HUDEP-2 (cell line): ENCODE measurements around the gene SH2B3.
A peak's percentile ranks its signal among the peaks of the same experiment; 100 is the strongest.

Experiments
- DNase-seq, 76 experiments: peaks; one replicate each; lab custom pipeline; 2025; ENCODE audit not compliant: unreplicated experiment in 76 of 76; lab: John Stamatoyannopoulos, UW

SH2B3 gene

GRCh38 chr12:111425655-111426054 lies 19.9 kb downstream of the SH2B3 start:
- no peak for DNase-seq

GRCh38 chr12:111426344-111427185 lies 20.8 kb downstream of the SH2B3 start:
- no peak for DNase-seq

DNA sequence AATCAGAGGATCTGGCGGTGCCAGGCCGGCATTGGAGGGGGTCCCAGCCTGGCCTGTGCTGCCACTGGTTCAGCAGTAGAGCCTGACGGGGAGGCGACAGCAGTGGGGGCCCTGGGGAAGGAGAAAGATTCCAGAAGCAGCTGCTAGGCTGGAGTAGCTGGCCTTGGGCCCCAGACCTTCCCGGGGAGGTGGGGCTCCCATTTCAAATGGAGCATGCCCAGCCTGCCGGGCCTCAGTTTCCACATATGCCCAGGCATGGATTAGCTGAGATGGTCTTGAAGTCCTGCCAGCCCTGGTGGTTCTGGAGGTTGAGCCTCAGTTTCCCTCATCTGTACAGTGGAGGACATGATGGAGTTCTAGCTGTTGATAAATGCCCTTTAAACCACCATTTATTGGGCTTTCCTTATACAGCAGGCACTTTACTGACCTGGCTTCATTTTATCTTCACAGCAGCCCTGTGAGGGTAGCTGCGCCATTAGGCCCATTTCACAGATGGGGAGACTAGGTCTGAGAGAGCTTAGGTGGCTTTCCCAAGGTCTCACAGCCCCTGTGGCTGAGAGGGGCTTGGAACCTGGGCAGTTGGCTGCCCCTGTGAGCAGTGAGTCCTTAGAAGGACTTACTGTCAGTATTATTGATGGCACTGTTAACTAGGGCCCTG lies 21.8 kb downstream of the SH2B3 start:
- DNase-seq = no peak

DNA sequence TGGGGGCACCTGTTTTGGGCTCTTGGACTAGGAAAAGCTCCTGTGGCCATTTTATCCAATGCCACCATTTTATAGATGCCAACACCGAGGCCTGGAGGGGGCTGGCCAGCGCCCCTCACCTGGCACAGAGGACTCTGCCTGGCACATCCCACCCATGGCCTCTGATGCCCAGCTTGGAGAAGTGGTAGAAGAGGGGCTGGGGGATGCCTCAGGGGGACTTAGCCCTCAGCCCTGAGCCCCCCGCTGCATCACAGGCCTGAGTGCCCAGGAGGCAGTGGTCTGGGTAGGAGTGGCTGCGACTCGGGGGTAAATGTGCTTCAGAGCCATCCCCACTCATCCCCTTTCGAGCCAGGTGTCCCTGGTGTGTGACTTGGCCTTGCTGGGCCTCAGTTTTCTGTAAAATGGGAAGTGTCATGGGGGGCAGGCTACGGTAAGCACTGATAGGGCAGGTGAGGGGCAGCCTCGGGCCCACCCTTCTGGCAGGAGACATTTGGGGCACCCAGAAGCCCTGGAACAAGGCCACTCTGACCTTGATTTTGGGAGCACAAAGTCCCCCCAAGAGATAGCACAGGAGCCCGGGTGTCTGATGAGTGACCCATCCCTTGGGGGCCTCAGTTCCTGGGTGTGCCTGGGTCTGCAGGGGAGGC lies 22.5 kb downstream of the SH2B3 start:
- no peak for DNase-seq

GRCh38 chr12:111428728-111429175 lies 23.0 kb downstream of the SH2B3 start:
- peak in 19 of 76 experiments; percentile 7 to 50 (median 26) for DNase-seq

DNA sequence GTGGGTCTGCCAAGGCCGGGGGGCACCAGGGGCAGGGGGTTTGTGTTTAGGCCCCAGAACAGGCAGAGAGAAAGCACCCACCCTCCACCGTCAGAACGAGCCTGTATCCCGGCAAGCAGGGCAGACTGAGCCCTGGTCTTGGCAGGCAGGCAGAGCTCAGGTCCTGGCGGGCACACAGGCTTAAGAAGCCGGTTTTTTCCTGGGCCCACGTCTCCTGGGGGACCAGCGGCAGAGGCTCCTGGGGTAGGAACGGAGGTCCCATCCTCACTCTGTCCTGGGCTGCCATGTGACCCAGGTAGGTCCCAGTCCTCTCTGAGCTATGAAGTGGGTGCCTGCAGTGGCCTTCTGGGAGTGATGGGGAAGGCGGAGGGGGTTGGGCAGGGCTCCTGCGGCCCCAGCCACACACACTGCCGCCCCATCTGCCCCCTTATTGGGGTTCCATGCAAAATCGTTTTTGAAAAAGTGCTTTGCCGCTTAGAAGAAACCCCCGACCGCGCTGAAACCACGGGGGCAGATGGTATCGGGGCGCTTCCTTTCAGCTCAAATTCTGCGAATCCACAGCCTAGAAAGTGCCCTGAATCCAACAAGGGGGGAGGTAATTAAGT lies 24.2 kb downstream of the SH2B3 start:
- peak in 2 of 76 experiments; percentile 17 to 38 for DNase-seq

DNA sequence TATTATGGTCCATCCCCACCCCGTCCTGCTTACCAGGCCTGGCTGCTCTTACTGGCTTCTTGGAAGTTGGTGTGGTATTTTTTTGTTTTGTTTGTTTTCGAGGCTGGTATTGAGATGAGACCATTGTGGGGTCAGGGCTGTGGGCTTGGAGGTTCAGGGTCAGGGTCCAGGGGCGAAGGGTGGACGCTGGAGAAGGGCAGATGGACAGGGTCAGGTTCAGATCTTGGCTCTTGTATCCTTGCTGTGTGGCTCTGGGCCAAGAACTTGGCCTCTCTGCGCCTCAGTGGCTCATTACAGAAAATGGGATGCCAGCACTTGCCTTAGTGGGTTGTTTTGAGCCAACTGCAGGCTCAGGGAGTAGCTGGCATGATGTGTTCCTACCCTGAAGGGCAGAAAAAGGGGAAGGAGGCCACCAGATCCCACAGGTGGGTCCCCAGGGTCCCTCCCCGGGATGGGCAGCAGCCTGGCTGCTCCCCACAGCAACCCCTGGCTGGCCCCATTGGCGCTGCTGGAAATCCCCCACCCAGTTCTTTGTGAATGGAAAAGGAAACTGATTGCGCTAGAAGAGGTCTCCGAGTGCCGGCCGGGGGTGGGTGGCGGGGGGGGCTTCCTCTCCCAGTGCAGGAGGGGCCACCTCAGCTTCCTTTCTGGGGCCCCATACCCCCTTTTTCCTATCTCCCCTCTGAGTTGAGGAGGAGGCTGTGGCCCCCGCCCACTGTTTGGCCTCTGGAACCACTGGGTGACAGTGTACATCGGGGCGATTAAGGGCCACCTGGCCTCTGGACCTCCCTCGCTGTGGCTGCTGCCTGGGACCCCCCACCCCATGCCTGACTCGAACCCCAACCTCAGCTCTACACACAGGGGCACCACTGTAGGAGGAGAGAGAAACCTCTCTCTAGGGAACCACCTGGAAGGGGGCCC lies 25.0 kb downstream of the SH2B3 start:
- DNase-seq = peak in 1 of 76 experiments; percentile 11

DNA sequence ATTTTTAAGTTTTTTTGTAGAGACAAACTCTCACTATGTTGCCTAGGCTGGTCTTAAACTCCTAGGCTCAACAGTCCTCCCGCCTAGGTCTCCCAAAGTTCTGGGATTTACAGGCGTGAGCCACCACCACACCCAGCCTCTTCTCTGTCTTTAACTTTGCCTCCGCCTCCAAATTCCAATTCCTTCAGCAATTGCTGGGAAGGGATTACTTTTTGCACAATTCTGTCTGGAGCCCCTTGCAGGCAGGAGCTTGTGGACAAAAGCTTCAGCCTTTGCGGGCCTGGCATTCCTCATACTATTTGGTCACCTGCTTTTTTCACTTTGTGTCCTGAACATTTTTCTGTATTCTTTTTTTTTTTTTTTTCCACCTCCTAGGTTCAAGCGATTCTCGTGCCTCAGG lies 26.0 kb downstream of the SH2B3 start:
- no peak for DNase-seq

DNA sequence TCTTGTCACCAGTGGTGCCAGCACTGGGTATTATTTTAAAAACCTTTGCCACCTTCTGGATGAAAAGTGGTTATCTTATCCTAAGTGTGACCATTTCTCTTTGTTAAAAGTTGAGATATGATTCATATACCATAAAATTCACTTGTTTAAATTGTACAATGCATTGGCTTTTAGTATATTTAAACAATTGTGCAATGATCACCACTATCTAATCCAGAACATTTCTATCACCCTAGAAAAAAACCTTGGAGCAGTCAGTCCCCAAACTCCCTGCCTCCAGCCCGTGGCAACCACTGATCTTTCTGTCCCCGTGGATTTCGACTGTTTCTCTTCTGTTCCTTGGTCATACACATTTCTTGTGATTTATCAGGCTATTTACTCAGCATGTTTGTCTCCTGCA lies 28.3 kb downstream of the SH2B3 start:
- DNase-seq = no peak

GRCh38 chr12:111434680-111435338 lies 29.1 kb downstream of the SH2B3 start:
- DNase-seq = peak in 7 of 76 experiments; percentile 8 to 47 (median 15)

GRCh38 chr12:111435661-111436201 lies 30.0 kb downstream of the SH2B3 start:
- DNase-seq = peak in 1 of 76 experiments; percentile 12

GRCh38 chr12:111436266-111436665 lies 30.5 kb downstream of the SH2B3 start:
- no peak for DNase-seq

DNA sequence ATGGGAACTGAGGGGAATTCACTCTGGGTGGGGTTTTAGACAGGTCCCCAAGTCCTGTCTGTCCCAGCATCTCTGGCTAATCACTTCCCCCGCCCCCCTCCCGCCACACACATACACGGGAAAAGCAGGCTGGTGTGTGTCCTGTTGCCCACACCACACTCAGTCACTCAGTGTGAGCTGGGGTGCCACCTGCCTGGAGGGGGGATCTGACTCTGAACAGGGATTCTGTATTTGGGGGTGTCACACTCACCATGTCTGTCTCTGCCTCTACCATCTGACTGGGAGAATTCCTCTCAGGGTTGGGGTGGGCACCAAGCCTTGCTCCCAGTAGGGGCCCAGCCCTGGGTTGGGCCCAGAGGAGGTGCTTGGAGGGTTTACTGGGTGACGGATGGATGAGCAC lies 31.1 kb downstream of the SH2B3 start:
- DNase-seq = no peak

DNA sequence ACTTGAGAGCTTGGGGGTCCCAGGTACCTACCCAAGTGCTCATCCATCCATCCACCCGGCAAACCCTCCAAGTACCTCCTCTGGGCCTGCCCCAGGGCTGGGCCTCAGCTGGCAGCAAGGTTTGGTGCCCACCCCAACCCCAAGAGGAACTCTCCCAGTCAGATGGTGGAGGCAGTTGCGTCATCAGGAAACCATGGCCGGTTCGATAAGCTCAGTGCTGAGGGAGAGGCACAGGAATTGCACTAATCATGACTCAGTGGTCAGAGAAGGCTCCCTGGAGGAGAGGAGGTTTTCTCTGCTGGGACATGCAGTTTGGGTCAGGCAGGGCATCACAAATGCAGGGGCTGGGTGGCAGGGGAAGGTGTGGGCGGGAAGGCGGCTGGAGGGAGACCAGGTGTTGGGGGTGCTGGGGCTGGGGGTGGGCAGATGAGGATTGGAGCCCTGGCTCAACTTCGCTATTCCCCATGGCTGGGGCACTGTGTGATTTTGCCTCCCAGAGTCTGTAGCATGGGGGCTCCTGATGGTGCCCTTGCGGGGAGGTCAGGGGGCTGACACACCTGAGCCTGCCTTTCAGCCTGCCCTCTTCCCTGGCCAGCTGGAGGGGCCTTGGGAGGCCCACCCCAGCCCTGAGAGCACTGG lies 32.2 kb downstream of the SH2B3 start:
- DNase-seq = peak in 56 of 76 experiments; percentile 7 to 75 (median 32)

- peak in 25 of 76 experiments; percentile 5 to 46 (median 23) for DNase-seq
Measured at GRCh38 chr12:111438481-111438880, 32.8 kb downstream of the SH2B3 start.

GRCh38 chr12:111439657-111440151 lies 34.0 kb downstream of the SH2B3 start:
- DNase-seq = peak in 1 of 76 experiments; percentile 35

- DNase-seq = no peak
Measured at GRCh38 chr12:111440152-111440551, 34.4 kb downstream of the SH2B3 start.

DNA sequence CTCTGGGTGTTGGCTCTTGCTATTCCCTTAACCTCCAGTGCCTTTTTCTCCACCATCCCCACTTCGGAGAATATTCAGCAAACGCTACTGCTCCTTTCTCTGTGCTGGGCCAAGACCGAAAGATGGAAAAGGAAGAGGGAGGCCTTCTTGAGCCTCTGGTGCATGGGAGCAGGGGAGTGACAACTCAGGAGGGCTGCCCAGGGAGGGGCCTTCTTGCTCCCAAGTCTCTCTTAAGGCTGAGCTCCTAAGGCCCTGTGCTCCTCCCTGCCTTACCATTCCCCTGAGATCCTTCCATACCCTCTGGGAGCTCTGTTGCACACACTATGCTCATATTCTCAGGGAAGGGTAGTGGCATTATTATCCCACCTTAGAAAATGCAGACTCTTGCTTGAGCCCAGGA lies 34.9 kb downstream of the SH2B3 start:
- no peak for DNase-seq
